Measurements from ENCODE around the gene RNF183. TPM values are rescaled to one million over a fixed set of nuclear protein-coding genes. Genes with fewer than 3 reads are reported as not detected.

Gene RNF183
- total RNA-seq, 1 donor from 2014 or later, result not detected

DNA sequence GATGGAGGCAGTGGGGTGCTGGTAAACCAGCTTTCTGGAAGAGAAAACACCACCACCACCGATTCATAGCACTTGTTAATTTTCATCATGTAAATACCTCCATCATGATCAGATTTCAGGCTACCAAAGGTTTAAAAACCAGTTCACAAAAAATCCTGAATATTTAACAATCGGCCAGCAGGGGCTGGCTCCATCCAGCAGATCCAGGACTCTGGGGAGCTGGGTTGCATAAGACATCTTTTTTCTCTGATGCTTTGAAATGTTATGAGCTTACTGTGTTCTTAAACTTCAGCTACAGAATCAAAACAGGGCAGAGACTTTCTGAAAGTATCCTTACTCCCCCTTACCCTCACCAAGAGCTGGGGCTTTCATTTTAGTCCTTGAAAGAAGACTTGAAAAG, 14.6 kb upstream of the RNF183 start:
- H3K4me3 ChIP-seq, result no peak overlapping the region
- no peaks in the 10 kb centered on the region for H3K4me1 ChIP-seq
- TF ChIP-seq, protein P1, sequence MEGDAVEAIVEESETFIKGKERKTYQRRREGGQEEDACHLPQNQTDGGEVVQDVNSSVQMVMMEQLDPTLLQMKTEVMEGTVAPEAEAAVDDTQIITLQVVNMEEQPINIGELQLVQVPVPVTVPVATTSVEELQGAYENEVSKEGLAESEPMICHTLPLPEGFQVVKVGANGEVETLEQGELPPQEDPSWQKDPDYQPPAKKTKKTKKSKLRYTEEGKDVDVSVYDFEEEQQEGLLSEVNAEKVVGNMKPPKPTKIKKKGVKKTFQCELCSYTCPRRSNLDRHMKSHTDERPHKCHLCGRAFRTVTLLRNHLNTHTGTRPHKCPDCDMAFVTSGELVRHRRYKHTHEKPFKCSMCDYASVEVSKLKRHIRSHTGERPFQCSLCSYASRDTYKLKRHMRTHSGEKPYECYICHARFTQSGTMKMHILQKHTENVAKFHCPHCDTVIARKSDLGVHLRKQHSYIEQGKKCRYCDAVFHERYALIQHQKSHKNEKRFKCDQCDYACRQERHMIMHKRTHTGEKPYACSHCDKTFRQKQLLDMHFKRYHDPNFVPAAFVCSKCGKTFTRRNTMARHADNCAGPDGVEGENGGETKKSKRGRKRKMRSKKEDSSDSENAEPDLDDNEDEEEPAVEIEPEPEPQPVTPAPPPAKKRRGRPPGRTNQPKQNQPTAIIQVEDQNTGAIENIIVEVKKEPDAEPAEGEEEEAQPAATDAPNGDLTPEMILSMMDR (IDR thresholded peaks at IDR 0.05), result no peak
- H3K9me3 ChIP-seq, result no peaks in the 10 kb centered on the region
- intact Hi-C loops (cut with DNase I), result no loop called here
- no peak overlapping the region for H3K27ac ChIP-seq
- no peaks in the 10 kb centered on the region for H3K27me3 ChIP-seq (ENCODE audit: low read depth)
- ATAC-seq (no peak), DNase-seq (no peak)
- peaks cover 35% of the 10 kb centered on the region for H3K36me3 ChIP-seq

DNA sequence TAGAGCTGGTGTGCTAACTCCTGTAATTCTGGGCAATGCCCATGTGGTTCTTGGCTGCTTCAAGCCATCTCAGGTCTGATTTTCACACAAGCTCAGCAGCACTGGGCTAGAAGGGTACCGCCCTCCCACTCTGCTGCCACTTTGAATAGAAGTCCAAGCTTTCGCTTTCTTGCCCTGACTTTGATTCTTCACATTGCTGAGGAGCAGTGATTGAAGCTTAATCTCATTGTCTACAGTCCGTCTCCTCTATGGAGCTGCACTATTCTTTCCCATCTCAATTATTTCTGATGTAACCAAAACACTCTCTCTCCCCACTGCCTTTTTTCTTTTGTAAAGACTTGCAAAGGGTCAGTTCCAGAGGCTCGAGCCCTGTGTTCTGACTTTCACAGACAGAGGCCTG, 12.9 kb upstream of the RNF183 start:
- intact Hi-C loops (cut with DNase I), result no loop called here
- Histone ChIP-seq H3K9me3 (no peaks in the 10 kb centered on the region), H3K4me1 (no peaks in the 10 kb centered on the region), H3K4me3 (no peak overlapping the region), H3K36me3 (peaks cover 30% of the 10 kb centered on the region), H3K27me3 (ENCODE audit: low read depth) (no peaks in the 10 kb centered on the region), H3K27ac (no peak overlapping the region)
- ATAC-seq (no peak), DNase-seq (no peak)
- TF ChIP-seq, protein P1 (IDR thresholded peaks at IDR 0.05), result no peak

DNA sequence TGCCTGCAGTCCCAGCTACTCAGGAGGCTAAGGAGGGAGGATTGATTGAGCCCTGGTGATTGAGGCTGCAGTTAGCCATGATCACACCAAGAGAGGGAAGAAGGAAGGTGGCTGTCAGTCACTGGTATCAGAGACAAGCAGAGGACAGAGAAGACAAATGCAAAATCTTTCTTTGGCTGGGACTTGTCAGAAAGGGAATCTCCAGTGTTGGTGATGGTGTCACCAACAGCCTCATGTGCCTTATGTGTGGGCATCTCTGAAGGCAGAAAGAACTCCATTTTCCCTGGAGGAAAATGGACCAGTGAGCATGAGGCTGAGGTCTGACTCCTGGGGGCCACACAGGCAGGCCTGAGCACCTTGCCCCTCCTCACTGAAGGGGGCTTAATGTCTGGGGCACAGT, 12.1 kb upstream of the RNF183 start:
- Histone ChIP-seq H3K4me3 (no peak overlapping the region), H3K4me1 (no peaks in the 10 kb centered on the region), H3K9me3 (no peaks in the 10 kb centered on the region), H3K27ac (no peak overlapping the region), H3K36me3 (peaks cover 23% of the 10 kb centered on the region), H3K27me3 (ENCODE audit: low read depth) (no peaks in the 10 kb centered on the region)
- ATAC-seq, result no peak
- DNase-seq, result no peak
- intact Hi-C loops (cut with DNase I), result no loop called here
- TF ChIP-seq, protein P1 (IDR thresholded peaks at IDR 0.05), result no peak

DNA sequence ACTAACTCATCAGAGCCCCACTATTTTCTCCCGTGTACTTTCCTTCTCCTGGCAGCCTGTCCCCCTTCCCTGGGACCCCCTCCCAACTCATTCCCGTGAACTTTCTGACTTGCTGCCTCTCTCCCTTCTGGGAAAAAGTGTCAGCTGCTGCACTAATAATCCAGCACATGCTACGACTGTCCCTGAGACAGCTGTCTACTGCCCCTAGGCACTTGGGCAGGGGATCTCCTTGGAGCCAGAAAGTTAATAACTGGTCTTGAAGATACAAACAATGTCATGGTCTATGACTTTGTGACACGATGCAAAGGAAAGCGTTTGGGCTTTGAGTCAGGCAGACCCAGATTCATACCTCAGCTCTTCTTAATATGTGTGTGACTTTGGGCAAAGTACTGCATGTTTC, 10.1 kb upstream of the RNF183 start:
- Histone ChIP-seq H3K4me3 (no peak overlapping the region), H3K36me3 (peaks cover 7% of the 10 kb centered on the region), H3K27ac (no peak overlapping the region), H3K4me1 (no peaks in the 10 kb centered on the region), H3K27me3 (ENCODE audit: low read depth) (no peaks in the 10 kb centered on the region), H3K9me3 (no peaks in the 10 kb centered on the region)
- intact Hi-C loops (cut with DNase I), result no loop called here
- no peak for ATAC-seq
- TF ChIP-seq, protein P1 (IDR thresholded peaks at IDR 0.05), result no peak
- no peak for DNase-seq

DNA sequence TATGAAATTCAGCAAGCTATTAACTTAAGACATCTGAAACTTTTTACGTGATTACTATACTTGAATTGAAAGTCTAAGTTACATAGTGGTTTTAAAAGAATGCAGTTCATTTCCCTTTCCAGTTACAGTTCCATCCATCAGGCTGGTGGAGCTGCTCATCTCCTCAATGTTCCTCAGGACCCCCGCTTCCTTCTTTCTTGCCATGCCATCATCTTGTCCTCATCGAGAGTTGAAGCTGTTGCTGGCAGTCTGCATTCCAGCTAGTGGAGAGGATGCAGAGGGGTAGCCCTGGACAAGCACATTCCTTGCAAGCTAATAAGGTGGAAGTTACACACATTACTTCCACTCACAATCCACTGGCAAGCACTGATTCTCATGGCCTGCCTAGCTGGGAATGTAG, 8.8 kb upstream of the RNF183 start:
- no peaks in the 10 kb centered on the region for H3K27me3 ChIP-seq (ENCODE audit: low read depth)

More for the DNA sequence above, 8.8 kb upstream of the RNF183 start:
- DNase-seq, result no peak
- Histone ChIP-seq H3K9me3 (no peaks in the 10 kb centered on the region), H3K27ac (no peak overlapping the region), H3K36me3 (no peaks in the 10 kb centered on the region), H3K4me3 (no peak overlapping the region), H3K4me1 (no peaks in the 10 kb centered on the region)
- TF ChIP-seq, protein P1 (IDR thresholded peaks at IDR 0.05), result no peak
- intact Hi-C loops (cut with DNase I), result no loop called here
- ATAC-seq, result no peak

Measured in lower lobe of right lung (tissue), 2 donors.